Mammary epithelial cell (primary cell): ENCODE data around the gene ERBB4.

Source experiments
- EZH2 ChIP-seq: IDR thresholded peaks from 2 replicates; pipeline ENCODE4 v1.6.1; 2012; ENCODE audit warnings: low read length, inconsistent platforms, borderline replicate concordance
- TF ChIP-seq, protein P1 (sequence below), 2 donors: IDR thresholded peaks in 1 of 2; conservative IDR thresholded peaks in 1 of 2; 2 replicates each; pipeline ENCODE4 v1.5.1; 2011 to 2012; ENCODE audit warnings: inconsistent platforms in 2 of 2, low read length in 2 of 2, mild to moderate bottlenecking in 2 of 2, control low read depth in 1 of 2, low read depth in 1 of 2; ENCODE audit not compliant: insufficient read depth in 1 of 2; ENCODE audit errors: extremely low read depth in 1 of 2

- TF ChIP-seq, protein P1, sequence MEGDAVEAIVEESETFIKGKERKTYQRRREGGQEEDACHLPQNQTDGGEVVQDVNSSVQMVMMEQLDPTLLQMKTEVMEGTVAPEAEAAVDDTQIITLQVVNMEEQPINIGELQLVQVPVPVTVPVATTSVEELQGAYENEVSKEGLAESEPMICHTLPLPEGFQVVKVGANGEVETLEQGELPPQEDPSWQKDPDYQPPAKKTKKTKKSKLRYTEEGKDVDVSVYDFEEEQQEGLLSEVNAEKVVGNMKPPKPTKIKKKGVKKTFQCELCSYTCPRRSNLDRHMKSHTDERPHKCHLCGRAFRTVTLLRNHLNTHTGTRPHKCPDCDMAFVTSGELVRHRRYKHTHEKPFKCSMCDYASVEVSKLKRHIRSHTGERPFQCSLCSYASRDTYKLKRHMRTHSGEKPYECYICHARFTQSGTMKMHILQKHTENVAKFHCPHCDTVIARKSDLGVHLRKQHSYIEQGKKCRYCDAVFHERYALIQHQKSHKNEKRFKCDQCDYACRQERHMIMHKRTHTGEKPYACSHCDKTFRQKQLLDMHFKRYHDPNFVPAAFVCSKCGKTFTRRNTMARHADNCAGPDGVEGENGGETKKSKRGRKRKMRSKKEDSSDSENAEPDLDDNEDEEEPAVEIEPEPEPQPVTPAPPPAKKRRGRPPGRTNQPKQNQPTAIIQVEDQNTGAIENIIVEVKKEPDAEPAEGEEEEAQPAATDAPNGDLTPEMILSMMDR (conservative IDR thresholded peaks at IDR 0.05 in 1 of 2, IDR thresholded peaks at IDR 0.05 in 1 of 2; ENCODE audit: extremely low read depth in 1 of 2, insufficient read depth in 1 of 2, low read depth in 1 of 2, low read length in 2 of 2): no peak
- TF ChIP-seq EZH2: no peak
These were observed 782.3 kb downstream of the ERBB4 start for GRCh38 chr2:211756266-211756665.
